Fibroblast of lung (primary cell): ENCODE results near the gene SLF2. TPM values are rescaled to one million over a fixed set of nuclear protein-coding genes. Genes with fewer than 3 reads are reported as not detected.
A peak's percentile ranks its signal among the peaks of the same experiment; 100 is the strongest.

ENCODE experiments used
- DNase-seq, 2 donors: peaks; one replicate each; pipeline versions ENCODE4 v3.0.0 to v3.0.0-alpha.2; 2010; ENCODE audit warnings: low read depth in 2 of 2
- H2AFZ ChIP-seq: 2 replicates; pipeline ENCODE4 v1.5.1; 2012; ENCODE audit warnings: low read length, control low read depth, inconsistent platforms
- H3K27ac ChIP-seq: 2 replicates; pipeline ENCODE4 v1.5.1; 2011; ENCODE audit warnings: low read length, control low read depth; ENCODE audit not compliant: insufficient read depth
- H3K27me3 ChIP-seq: 2 replicates; pipeline ENCODE4 v1.5.1; 2011; ENCODE audit warnings: mild to moderate bottlenecking, low read length; ENCODE audit not compliant: control insufficient read depth, insufficient read depth
- H3K36me3 ChIP-seq: 2 replicates; pipeline ENCODE4 v1.5.1; 2011; ENCODE audit warnings: low read length; ENCODE audit not compliant: control insufficient read depth, insufficient read depth
- H3K4me1 ChIP-seq: 2 replicates; pipeline ENCODE4 v1.5.1; 2011; ENCODE audit warnings: low read length; ENCODE audit not compliant: control insufficient read depth, insufficient read depth; ENCODE audit errors: extremely low read depth
- H3K4me2 ChIP-seq: 2 replicates; pipeline ENCODE4 v1.5.1; 2011; ENCODE audit warnings: low read length, control low read depth; ENCODE audit not compliant: insufficient read depth; ENCODE audit errors: extremely low read depth
- H3K4me3 ChIP-seq, 4 experiments: fragments of 200-600 bp in 1 of 4; sonication (generic) in 1 of 4; replicated peaks in 1 of 4; 2 replicates each; pipeline ENCODE4 v1.5.1; 2011 to 2016; ENCODE audit warnings: low read length in 4 of 4, low read depth in 3 of 4, mild to moderate bottlenecking in 3 of 4, control low read depth in 2 of 4, inconsistent platforms in 1 of 4, mixed read lengths in 1 of 4; ENCODE audit not compliant: insufficient read depth in 1 of 4; ENCODE audit errors: control extremely low read depth in 1 of 4
- H3K79me2 ChIP-seq: 2 replicates; pipeline ENCODE4 v1.5.1; 2012; ENCODE audit warnings: mild to moderate bottlenecking, low read length, inconsistent platforms; ENCODE audit not compliant: control insufficient read depth, insufficient read depth
- H3K9ac ChIP-seq: 2 replicates; pipeline ENCODE4 v1.5.1; 2011; ENCODE audit warnings: mild to moderate bottlenecking, low read length, control low read depth; ENCODE audit not compliant: insufficient read depth
- H3K9me3 ChIP-seq: 2 replicates; pipeline ENCODE4 v1.5.1; 2012; ENCODE audit warnings: low read depth, low read length; ENCODE audit not compliant: control insufficient read depth, insufficient read depth
- H4K20me1 ChIP-seq: 2 replicates; pipeline ENCODE4 v1.5.1; 2011; ENCODE audit warnings: low read length; ENCODE audit not compliant: control insufficient read depth, insufficient read depth; ENCODE audit errors: extremely low read depth
- CTCF ChIP-seq, 2 donors: IDR thresholded peaks in 1 of 2; conservative IDR thresholded peaks in 1 of 2; 1 replicate in 1 of 2; 2 replicates in 1 of 2; pipeline ENCODE4 v1.5.1; 2011 to 2012; ENCODE audit warnings: low read length in 2 of 2, control low read depth in 1 of 2, inconsistent platforms in 1 of 2, low read depth in 1 of 2, mild to moderate bottlenecking in 1 of 2
- EZH2 ChIP-seq: IDR thresholded peaks from 2 replicates; pipeline ENCODE4 v1.5.1; 2012; ENCODE audit warnings: low read length, control low read depth, mild to moderate bottlenecking; ENCODE audit errors: missing control alignments
- polyA plus RNA-seq, 2 donors: library from polyadenylated mRNA; depleted of rRNA in 1 of 2; stranded (reverse) in 1 of 2; unstranded in 1 of 2; fragments of >200 nt; gene quantifications; 2 replicates each; pipeline ENCODE4 v1.2.1, GENCODE V29; 2011 to 2012; ENCODE audit warnings: missing spikeins in 1 of 2
- total RNA-seq: library from RNA; depleted of rRNA; stranded (reverse); fragments of >200 nt; gene quantifications from 2 replicates; pipeline ENCODE4 v1.2.1, GENCODE V29; 2014

SLF2 gene
- total and polyA plus RNA-seq, 2 donors (not counting 1 experiment from before 2014, with no cell fraction given) = 16.6 to 32.5 TPM

GRCh38 chr10:100894589-100895294, 18.0 kb upstream of the SLF2 start:
- peaks cover 7% of the 10 kb centered on the region for H3K4me1 ChIP-seq
- no peaks in the 10 kb centered on the region for H4K20me1 ChIP-seq
- TF ChIP-seq EZH2 (no peak), CTCF (conservative IDR thresholded peaks at IDR 0.05 in 1 of 2, IDR thresholded peaks at IDR 0.05 in 1 of 2; ENCODE audit: low read depth in 1 of 2, low read length in 2 of 2) (no peak)
- no peaks in the 10 kb centered on the region for H3K9me3 ChIP-seq
- H2AFZ ChIP-seq = no peak overlapping the region
- no peak overlapping the region for H3K27ac ChIP-seq
- H3K4me2 ChIP-seq = no peak overlapping the region
- DNase-seq = peak in 1 of 2 donors; percentile 32
- H3K36me3 ChIP-seq = no peaks in the 10 kb centered on the region
- no peaks in the 10 kb centered on the region for H3K79me2 ChIP-seq
- H3K27me3 ChIP-seq = no peaks in the 10 kb centered on the region
- H3K9ac ChIP-seq = no peak overlapping the region
- no peak overlapping the region for H3K4me3 ChIP-seq

- Histone ChIP-seq H3K9ac (no peak overlapping the region), H3K27me3 (no peaks in the 10 kb centered on the region), H3K4me3 (no peak overlapping the region), H3K4me1 (peaks cover 1% of the 10 kb centered on the region), H3K9me3 (no peaks in the 10 kb centered on the region), H3K36me3 (no peaks in the 10 kb centered on the region), H2AFZ (no peak overlapping the region), H3K79me2 (no peaks in the 10 kb centered on the region), H3K4me2 (no peak overlapping the region), H3K27ac (no peak overlapping the region), H4K20me1 (no peaks in the 10 kb centered on the region)
- TF ChIP-seq CTCF (conservative IDR thresholded peaks at IDR 0.05 in 1 of 2, IDR thresholded peaks at IDR 0.05 in 1 of 2; ENCODE audit: low read depth in 1 of 2, low read length in 2 of 2) = no peak
- no peak for TF ChIP-seq EZH2
- DNase-seq = no peak
Observed at GRCh38 chr10:100895346-100895745, 17.4 kb upstream of the SLF2 start.

GRCh38 chr10:100895896-100896295, 16.9 kb upstream of the SLF2 start:
- H3K9me3 ChIP-seq = no peaks in the 10 kb centered on the region
- no peak overlapping the region for H3K4me2 ChIP-seq
- H4K20me1 ChIP-seq = no peaks in the 10 kb centered on the region
- no peaks in the 10 kb centered on the region for H3K4me1 ChIP-seq
- no peak overlapping the region for H3K27ac ChIP-seq
- DNase-seq = no peak
- TF ChIP-seq EZH2 (no peak), CTCF (conservative IDR thresholded peaks at IDR 0.05 in 1 of 2, IDR thresholded peaks at IDR 0.05 in 1 of 2; ENCODE audit: low read depth in 1 of 2, low read length in 2 of 2) (no peak)
- H3K36me3 ChIP-seq = no peaks in the 10 kb centered on the region
- H3K27me3 ChIP-seq = no peaks in the 10 kb centered on the region
- H3K79me2 ChIP-seq = no peaks in the 10 kb centered on the region
- no peak overlapping the region for H3K4me3 ChIP-seq
- H2AFZ ChIP-seq = no peak overlapping the region
- H3K9ac ChIP-seq = no peak overlapping the region
